Astrocyte of the cerebellum (primary cell): ENCODE results near the gene RNF38.
"Not testable (repeated sequence)": the region's sequence is repeated elsewhere in the genome, so short reads cannot be mapped to it uniquely, and the experiment has no call there.

Experiments
- DNase-seq: peaks from one replicate; pipeline ENCODE4 v3.0.0-alpha.2; 2011; ENCODE audit warnings: low read depth
- H3K4me3 ChIP-seq: 2 replicates; pipeline ENCODE4 v1.5.1; 2011; ENCODE audit warnings: mild to moderate bottlenecking, low read depth, low read length, moderate library complexity
- CTCF ChIP-seq: IDR thresholded peaks from 2 replicates; pipeline ENCODE4 v1.5.1; 2012; ENCODE audit warnings: low read length, low read depth, moderate library complexity, mild to moderate bottlenecking; ENCODE audit errors: missing control alignments
- in situ Hi-C: cut with HindIII; loops from 2 replicates; pipeline ENCODE4 v1.10.0; 2017; ENCODE audit warnings: low sequenced_read_pairs

The RNF38 gene

DNA sequence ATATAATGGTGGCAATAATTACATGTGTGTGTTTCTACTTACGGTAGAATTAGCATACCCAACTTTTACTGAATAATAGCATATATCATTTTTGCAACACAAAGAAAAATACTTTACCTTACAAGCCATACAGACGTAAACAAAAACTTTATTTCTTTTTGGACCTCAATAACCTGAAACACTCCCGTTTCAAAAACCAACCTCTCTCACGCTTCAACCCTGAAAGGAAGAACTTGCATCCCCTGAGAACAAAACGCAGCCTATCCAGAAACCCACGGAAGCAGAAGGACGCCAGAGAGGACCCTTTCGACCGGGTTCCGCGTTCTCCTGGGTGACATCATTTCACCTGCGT lies at the start of gene RNF38:
Gene RNF38, minus strand, starts transcription at position 290 of the 352 bp plus-strand sequence. Its CDS starts 161 bp downstream, at position 129.
- no peak for TF ChIP-seq CTCF
- in situ Hi-C loops = no loop called here
- DNase-seq = no peak
- peak within 1 kb of the TSS; percentile 70 for H3K4me3 ChIP-seq

GRCh38 chr9:36448555-36448954 lies 48.5 kb upstream of the RNF38 start:
- H3K4me3 ChIP-seq, in situ Hi-C loops, DNase-seq: not testable (repeated sequence)

DNA sequence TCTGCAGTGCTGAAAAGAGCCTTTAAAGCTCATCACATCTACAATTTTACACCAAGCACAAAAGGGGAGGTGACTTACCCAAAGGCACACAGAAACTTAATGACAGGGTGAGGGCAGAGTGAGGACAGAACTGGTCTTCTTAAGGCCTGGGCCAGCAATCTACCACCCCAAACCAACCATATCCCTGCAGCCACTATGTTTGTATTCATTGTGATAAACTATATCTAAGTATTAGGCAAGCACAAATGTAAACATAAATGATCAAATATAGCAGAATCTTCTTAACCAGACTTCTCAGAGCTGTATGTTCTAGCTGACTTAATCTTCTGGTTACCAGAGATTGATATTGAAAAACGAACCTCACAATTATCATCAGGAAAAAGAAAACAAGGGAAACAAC lies 47.9 kb upstream of the RNF38 start:
- in situ Hi-C loops = no loop called here
- no peak for DNase-seq
- no peak overlapping the region for H3K4me3 ChIP-seq
- no peak for TF ChIP-seq CTCF

DNA sequence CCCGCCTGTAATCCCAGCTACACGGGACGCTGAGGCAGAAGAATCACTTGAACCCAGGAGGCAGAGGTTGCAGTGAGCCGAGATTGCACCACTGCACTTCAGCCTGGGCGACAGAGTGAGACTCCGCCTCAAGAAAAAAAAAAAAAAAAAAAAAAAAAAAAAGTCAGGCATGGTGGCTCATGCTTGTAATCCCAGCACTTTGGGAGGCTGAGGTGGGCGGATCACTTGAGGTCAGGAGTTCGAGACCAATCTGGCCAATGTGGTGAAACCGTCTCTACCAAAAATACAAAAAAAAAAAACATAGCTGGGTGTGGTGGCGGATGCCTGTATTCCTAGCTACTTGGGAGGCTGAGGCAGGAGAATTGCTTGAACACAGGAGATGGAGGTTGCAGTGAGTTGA lies 46.6 kb upstream of the RNF38 start:
- in situ Hi-C loops, DNase-seq, H3K4me3 ChIP-seq: not testable (repeated sequence)

DNA sequence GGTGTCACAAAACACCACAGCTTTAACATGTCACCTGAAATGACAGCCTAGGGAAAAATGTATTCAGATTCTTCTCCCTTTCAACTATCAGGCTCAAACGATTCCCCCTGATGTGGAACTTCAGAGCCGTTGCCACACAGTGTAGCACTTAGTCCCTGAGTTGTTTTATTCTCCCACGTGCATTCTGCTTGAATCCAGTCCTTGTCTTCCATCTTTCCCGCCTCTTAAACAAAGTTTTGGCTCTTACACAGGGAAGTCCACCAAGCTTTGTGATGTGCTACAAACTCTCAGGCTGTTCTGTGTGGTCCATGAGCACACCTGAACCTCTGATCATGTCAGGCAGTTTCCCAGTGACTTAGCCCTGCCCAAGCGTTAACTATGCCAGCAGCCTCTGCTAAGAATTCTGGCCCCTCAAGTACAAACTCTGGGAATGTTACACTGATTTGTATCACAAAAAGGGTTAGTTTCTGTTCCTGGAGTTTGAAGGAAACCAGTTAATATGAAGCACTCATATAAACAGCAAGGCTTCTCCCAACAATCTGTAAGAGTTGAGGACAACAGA lies 45.8 kb upstream of the RNF38 start:
- in situ Hi-C loops = no loop called here
- DNase-seq = no peak
- no peak overlapping the region for H3K4me3 ChIP-seq
- TF ChIP-seq CTCF = no peak

DNA sequence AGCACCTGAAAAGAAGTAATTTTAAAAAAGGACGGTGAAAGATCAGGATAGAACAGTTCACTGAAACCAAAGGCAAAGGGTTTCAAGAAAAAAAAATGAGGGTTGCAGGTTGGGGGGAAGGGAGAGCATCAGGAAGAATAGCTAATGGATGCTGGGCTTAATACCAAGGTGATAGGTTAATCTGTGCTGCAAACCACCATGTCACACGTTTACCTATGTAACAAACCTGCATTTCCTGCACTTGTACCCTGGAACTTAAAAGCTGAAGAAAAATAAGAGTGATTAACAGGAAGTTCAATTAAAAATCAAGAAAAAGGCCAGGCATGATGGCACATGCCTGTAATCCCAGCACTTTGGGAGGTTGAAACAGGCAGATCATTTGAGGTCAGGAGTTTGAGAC lies 44.1 kb upstream of the RNF38 start:
- H3K4me3 ChIP-seq = no peak overlapping the region
- TF ChIP-seq CTCF = no peak
- DNase-seq = no peak
- in situ Hi-C loops = no loop called here

GRCh38 chr9:36443581-36443980 lies 43.5 kb upstream of the RNF38 start:
- in situ Hi-C loops = no loop called here
- DNase-seq = no peak
- H3K4me3 ChIP-seq = no peak overlapping the region
- no peak for TF ChIP-seq CTCF

GRCh38 chr9:36442710-36443109 lies 42.6 kb upstream of the RNF38 start:
- in situ Hi-C loops = no loop called here
- TF ChIP-seq CTCF = no peak
- DNase-seq = no peak

More at GRCh38 chr9:36442710-36443109, 42.6 kb upstream of the RNF38 start:
- no peak overlapping the region for H3K4me3 ChIP-seq
